GM11168 (cell line): ENCODE results near the gene DDX28.

Experiments
- in situ Hi-C: fragments of 300-500 bp; cut with MboI; formaldehyde crosslinking; loops from one replicate; pipeline ENCODE4 v1.12.0; 2022; ENCODE audit warnings: low sequenced_read_pairs; ENCODE audit not compliant: unreplicated experiment

DDX28 gene

GRCh38 chr16:68022728-68023537 lies at the start of gene DDX28, which contains the start of gene DUS2:
Gene DDX28 (minus strand): TSS chr16:68023232. CDS start chr16:68023202, 30 bp downstream.
Gene DUS2 (plus strand): TSS chr16:68023284. CDS start chr16:68038024, 14,740 bp downstream.
- in situ Hi-C loops: no loop called here

- in situ Hi-C loops: loop anchor here (5.0 kb wide), 1 partner anchor 155 kb away; no protein-coding TSS in a partner anchor
These were observed 49.1 kb upstream of the DDX28 start for GRCh38 chr16:68072038-68072695.

GRCh38 chr16:68071518-68071901 lies 48.5 kb upstream of the DDX28 start:
- in situ Hi-C loops: loop anchor here (5.0 kb wide), 1 partner anchor 156 kb away; no protein-coding TSS in a partner anchor

- in situ Hi-C loops: loop anchor here (5.0 kb wide), 1 partner anchor 156 kb away; no protein-coding TSS in a partner anchor
These were observed 47.9 kb upstream of the DDX28 start for GRCh38 chr16:68070806-68071517.

- in situ Hi-C loops: loop anchor here (5.0 kb wide), 1 partner anchor 157 kb away; no protein-coding TSS in a partner anchor
These were observed 47.3 kb upstream of the DDX28 start for GRCh38 chr16:68070249-68070730.

GRCh38 chr16:68069511-68070248 lies 46.6 kb upstream of the DDX28 start:
- in situ Hi-C loops: loop anchor here (5.0 kb wide), 1 partner anchor 158 kb away; no protein-coding TSS in a partner anchor

GRCh38 chr16:68068926-68069325 lies 45.9 kb upstream of the DDX28 start:
- in situ Hi-C loops: no loop called here

GRCh38 chr16:68066763-68067162 lies 43.7 kb upstream of the DDX28 start:
- in situ Hi-C loops: no loop called here

GRCh38 chr16:68065716-68066305 lies 42.8 kb upstream of the DDX28 start:
- in situ Hi-C loops: no loop called here

GRCh38 chr16:68064791-68065365 lies 41.8 kb upstream of the DDX28 start:
- in situ Hi-C loops: no loop called here

GRCh38 chr16:68062910-68063393 lies 39.9 kb upstream of the DDX28 start:
- in situ Hi-C loops: no loop called here

GRCh38 chr16:68061396-68061795 lies 38.4 kb upstream of the DDX28 start:
- in situ Hi-C loops: no loop called here

- in situ Hi-C loops: no loop called here
These were observed 36.8 kb upstream of the DDX28 start for GRCh38 chr16:68059804-68060203.

- in situ Hi-C loops: no loop called here
These were observed 32.4 kb upstream of the DDX28 start for GRCh38 chr16:68055395-68055794.

- in situ Hi-C loops: no loop called here
These were observed 26.4 kb upstream of the DDX28 start for GRCh38 chr16:68049449-68049848.

GRCh38 chr16:68047987-68048386 lies 25.0 kb upstream of the DDX28 start:
- in situ Hi-C loops: no loop called here

GRCh38 chr16:68046106-68046505 lies 23.1 kb upstream of the DDX28 start:
- in situ Hi-C loops: no loop called here

- in situ Hi-C loops: loop anchor here (5.0 kb wide), 1 partner anchor 39 kb away; no protein-coding TSS in a partner anchor
These were observed 18.8 kb upstream of the DDX28 start for GRCh38 chr16:68041783-68042182.
